ENCODE results near the gene HIPK2.

DNA sequence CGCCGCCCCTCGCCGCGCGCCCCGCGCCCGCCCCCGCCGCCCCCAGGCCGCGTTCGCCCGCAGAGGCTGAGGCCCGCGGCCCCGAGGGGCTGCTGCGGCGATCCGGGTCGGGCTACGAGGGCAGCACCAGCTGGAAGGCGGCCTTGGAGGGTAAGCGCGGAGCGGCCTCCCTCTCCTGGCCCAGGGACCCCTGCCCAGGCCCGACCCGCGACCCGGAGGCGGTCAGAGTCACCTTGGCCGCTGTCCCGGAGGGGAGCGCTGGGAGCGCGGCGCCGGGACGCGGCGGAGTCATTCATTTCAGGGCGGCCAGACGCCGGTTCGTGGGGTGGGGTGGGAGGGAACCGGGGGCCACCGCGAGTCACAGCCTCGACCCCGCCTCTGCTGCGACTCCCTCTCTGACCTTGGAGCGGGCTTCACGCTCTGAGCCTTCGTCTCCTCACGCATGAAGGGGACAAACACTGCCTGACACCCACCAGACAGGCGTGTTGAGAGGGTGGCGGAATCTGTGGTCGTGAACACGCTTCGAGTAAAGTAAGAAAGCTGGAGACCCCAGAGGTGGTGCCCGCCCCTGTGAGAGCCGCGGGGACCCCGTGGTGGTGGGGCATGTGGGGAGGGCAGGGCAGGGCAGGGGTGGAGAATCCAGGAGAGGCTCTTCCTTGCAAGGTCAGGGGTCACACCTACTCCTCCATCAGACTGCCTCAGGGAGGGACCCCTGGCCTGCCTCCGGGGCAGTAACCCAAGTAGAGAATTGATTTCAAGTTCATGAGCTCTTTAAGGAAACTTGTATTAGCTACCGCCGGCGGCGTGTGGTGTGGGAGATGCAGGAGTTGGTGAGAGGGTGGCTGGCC is 253.6 kb downstream of the HIPK2 start:
- TF ChIP-seq GATA2 (IDR thresholded peaks at IDR 0.05; ENCODE audit: low read depth, low read length) = no peak
- no peak for TF ChIP-seq GATA3 (IDR thresholded peaks at IDR 0.05; ENCODE audit: low read depth, low read length)
